UCSD-AML1 (cell line): ENCODE measurements around the gene AUP1.

ENCODE experiments used
- DNase-seq: peaks from one replicate; lab custom pipeline; 2025; ENCODE audit not compliant: unreplicated experiment; lab: John Stamatoyannopoulos, UW

AUP1 gene

DNA sequence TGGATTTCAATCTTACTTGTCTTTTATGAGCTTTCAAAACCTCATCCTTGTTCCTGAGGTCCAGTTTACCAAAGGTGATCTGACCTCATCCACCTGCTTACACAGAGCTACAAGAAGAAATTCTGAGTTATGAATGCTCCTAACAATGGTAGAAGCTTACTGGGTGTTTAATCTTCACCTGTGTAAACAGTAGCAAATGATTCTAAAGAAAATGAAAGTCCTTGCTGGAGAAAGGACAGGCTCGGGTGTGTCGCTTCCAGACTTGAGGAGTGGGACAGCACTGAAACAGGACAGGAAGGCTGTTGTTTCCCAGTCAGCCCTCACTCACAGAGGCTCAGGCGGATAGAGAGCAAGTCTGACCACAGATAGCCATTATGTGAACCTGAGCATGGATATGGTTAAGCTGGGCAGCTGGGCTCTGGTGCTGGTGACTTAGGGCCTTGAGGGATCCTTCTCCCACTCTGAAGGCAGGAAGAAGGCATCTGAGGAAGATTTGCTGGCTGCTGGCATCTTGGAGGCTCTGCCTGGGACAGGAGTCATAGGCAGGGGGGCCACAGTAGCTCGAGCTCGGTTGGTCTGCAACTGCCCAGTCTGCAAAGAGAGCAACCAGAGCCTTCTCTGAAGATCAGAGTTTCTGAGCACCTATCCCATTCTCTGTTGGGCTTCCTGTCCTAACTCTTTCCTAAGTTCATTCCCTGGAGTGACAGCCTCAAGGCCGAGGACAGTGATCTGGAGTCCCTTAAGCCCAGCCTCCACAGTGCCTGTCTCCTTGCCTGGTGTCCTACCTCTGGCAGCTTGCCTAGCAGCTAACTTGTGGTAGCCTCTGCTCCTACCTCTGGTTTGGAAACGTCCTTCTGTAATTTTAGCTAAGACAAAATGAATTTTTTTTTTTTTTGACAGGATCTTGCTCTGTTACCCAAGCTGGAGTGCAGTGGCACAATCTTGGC, 29.1 kb upstream of the AUP1 start:
- DNase-seq: no peak

DNA sequence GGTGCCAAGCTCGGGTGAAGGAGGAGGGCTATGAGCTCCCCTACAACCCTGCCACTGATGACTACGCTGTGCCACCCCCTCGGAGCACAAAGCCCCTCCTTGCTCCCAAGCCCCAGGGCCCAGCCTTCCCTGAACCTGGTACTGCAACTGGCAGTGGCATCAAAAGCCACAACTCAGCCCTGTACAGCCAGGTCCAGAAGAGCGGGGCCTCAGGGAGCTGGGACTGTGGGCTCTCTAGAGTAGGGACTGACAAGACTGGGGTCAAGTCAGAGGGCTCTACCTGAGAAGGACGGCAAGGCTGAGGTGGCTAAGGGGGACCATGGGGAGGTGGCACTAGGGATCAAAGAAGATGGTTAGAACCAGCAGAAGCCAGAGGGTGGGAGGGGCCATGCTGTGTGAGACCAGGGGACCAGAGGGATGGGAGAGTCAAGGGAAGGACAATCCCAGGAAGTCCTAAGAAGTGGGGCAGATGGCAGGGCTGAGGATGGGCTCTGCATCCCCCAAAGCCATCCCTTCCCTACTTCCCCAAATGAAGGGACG, 27.4 kb upstream of the AUP1 start:
- no peak for DNase-seq

DNA sequence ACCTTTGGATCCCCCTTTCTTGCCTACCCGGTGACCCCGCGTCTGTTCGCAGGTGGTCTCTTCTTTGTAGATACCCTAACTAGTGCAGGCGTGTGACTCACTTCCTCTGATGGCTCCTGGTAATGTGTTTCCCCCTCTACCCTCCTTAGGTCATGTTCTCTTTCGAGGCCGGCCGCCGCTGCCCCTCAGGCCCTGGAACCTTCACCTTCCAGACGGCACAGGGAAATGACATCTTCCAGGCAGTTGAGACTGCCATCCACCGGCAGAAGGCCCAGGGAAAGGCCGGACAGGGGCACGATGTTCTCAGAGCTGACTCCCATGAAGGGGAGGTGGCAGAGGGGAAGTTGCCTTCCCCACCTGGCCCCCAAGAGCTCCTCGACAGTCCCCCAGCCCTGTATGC, 26.7 kb upstream of the AUP1 start:
- no peak for DNase-seq

DNA sequence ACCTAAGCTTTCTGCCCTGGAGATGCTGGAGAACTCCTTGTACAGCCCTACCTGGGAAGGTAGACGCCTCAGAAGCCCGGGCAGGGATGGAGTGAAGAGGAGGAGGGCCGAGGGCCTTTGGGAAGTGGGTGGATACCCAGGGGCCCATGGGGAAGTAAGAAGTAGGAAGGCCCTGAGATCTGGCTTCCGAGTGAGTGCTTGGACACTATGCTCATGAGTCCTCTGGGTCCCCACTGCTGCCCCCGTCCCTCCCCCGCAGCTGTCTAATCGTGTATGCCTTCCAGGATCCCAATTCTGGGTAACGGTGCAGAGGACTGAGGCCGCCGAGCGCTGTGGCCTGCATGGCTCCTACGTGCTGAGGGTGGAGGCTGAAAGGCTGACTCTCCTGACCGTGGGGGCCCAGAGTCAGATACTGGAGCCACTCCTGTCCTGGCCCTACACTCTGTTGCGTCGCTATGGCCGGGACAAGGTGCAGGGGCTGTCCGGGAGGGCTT, 26.2 kb upstream of the AUP1 start:
- DNase-seq: no peak

DNA sequence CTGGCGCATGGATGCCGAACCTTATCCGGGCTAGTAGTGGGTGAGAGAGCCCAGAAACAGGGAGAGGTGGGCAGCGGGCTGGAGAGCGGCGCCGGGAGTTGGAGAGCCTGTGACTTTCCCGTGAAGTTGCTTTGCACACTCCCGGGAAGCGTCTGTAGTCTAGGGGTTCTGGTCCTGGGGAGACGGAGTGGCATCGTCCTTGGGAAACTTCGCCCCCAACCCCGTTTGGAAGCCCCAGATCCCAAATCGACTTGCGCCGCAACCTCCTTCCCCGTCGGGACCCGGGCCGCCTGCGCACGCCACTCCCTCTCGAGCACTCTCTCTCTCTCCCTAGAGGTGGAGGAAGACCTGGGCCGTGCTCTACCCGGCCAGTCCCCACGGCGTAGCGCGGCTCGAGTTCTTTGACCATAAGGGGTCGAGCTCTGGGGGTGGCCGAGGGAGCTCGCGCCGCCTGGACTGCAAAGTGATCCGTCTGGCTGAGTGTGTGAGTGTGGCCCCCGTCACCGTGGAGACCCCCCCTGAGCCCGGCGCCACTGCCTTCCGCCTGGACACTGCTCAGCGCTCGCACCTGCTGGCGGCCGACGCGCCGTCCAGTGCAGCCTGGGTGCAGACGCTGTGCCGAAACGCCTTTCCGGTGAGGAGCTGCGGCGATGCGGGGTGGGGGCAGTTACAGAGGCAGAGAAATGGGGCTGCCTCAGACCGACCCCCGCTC, 25.5 kb upstream of the AUP1 start:
- DNase-seq: no peak

DNA sequence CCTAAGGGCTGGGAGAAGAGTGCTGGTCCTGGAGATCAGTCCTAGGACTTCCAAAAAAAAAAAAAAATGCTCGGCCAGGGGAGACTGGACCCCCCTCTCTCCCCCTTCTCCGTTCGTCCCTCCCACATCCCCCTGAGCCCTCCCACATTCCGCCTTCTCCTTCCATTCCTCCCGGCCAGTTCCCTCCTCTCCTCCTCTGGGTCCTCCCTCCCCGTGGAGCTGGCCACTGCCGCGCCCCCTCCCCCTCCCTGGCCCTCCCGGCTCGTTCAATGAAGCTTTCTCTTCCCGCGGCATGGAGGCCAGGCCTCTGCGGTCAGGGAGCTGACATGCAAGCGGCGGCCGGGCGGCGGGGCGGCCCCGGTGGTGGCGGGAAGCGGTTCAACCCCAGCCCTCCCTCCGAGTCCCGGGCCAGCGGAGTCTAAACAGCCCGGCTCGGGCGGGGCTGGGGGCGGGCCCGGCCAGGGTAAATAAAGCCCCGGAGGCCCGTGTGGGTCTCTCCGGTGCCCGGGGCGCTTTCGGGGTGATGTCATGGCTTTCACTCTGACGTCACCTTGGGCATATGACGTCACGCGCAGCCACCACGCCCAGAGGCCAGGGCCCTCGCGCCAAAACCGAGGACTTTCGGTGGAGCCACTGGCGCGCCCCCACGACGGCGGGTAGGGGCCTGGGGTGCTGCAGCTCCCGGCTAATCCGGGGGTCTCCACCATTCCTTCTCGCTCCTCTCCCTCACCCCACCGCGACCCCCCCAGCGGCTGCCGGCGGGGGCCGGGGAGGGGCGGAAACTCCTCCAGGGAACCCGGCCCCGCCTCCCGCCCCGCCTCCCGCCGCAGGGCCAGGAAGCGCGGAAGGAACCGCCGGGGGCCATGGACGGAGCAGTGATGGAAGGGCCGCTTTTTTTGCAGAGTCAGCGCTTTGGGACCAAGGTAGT, 24.6 kb upstream of the AUP1 start, which contains the start of the genes DOK1 and LOXL3:
Gene DOK1 (plus strand): TSS at position 829 of the 928 bp plus-strand sequence. CDS start 35 bp downstream, at position 864.
Gene LOXL3 (minus strand): TSS at position 51 of the 928 bp plus-strand sequence. CDS start 1,308 bp downstream, outside the sequence.
- DNase-seq: peak; percentile 91

DNA sequence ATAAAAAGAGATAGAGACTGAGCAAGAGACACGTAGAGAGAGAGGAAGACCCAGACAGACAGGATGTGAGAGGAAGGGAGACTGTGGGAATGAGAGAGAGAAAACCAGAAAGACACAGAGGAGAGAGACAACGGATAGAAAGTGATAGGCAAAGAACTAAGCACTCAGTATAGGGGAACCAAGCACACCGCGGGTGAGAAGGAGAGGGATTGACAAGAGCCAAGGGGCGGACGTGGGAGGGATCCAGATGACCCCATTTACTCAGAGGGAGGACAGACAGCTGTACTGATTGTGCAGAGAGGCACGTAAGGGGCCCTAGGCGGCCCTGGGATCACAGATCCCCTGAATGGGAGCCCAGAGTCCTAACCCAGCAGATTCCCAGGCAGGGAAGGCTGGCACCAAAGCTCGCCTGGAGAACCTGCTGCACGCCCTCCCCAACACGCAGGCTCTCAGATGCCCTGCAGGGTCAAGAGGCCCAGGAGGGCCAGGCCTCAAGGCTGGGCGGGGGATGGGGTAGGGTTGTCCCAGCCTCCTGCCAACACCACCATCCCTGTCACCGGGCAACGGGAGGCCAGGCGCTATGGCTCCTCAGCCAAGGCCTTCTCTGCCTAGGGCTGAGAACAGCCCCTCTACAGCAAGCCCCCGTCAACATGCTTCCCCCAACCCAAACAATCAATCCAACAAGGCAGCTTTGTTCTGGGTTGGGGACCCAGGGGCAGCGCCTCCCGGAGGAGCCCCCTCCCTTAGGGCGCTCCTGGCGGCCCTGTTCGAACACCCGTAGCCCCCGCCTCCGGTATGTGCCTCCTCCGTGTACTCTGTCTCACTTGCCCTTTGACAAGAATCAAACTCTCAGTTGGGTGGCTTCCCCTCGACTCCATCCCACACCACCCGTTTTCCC, 23.7 kb upstream of the AUP1 start:
- DNase-seq: no peak

DNA sequence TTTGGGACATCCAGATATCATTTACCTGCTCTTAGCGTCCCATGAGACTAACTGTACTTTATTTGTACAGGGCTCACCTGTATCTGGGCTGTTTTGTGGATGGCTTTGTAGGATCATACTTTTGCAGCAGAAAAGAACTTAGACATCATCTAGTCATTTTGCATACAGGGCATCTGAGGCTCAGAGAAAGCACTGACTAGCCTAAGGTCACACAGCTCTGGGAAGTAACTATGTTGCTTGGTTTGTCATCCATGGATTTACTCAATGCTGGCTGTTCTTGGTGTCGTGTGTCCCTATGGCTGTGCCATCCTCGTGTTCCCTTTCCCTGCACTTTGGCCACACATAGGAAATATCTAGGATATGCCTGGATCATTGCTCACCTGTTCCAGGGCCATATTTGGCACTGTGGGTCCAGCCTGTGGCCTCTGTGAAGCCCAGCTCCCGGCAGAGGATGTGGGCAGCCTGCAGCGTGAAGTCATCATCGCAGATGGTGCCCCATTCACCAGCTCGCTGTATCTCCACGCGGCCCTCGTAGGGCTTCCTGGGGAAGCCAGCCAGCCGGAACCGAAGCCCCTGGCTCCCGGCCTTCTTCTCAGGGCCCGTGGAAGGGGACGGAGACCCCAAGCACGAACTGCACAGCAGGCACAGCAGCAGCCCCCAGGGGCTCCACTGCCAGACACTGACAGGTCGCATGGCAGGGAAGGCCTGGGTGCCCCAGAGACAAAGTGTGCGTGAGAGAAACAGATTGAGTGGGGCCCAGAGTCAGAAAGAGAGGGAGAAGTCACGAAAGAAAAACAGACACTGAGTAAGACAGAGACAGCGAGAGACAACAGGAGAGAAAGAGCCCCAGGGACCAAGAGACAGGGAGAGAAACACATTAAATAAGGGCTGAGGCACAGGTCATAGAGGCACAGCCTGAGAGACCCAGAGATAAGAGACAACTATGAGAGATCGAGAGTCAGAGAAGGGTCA, 22.7 kb upstream of the AUP1 start:
- DNase-seq: peak; percentile 73

DNA sequence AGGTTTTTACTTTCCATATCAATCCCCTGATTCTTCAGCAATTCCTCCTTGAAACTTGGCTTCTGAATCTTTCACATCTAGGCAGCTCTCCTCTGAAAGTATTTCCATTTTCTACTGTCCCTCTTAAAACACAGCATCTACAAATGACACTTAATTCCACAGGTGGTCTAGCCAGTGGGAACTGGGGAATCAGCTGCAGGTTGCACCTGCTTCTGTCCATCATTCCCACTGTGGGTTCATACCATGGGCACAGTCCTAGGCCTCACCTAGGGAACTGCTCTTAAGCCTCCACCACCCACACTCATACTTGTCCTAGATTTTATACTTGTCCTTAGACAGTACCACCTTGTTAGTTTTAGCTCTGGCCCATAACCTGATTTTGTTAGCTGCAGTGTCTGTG, 22.0 kb upstream of the AUP1 start:
- DNase-seq: no peak

DNA sequence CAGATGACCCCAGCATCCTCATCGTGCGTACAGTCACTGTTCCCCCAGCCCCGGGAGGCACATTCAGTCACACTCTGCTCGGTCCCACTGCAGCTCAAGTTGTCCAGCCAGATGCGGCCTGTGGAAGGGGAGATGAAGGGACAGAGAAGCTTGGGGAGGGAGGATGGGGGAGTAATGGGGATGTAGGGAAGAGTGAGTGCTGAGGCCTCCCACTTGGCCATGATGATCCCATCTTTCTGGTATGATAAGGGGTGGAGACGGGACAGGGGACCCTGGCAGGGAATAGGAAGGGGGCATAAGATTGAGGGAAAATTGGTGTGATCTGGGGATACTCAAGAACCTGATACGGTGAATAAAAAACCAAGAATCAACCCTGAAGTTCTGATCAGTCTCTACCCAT, 20.7 kb upstream of the AUP1 start:
- DNase-seq: no peak

DNA sequence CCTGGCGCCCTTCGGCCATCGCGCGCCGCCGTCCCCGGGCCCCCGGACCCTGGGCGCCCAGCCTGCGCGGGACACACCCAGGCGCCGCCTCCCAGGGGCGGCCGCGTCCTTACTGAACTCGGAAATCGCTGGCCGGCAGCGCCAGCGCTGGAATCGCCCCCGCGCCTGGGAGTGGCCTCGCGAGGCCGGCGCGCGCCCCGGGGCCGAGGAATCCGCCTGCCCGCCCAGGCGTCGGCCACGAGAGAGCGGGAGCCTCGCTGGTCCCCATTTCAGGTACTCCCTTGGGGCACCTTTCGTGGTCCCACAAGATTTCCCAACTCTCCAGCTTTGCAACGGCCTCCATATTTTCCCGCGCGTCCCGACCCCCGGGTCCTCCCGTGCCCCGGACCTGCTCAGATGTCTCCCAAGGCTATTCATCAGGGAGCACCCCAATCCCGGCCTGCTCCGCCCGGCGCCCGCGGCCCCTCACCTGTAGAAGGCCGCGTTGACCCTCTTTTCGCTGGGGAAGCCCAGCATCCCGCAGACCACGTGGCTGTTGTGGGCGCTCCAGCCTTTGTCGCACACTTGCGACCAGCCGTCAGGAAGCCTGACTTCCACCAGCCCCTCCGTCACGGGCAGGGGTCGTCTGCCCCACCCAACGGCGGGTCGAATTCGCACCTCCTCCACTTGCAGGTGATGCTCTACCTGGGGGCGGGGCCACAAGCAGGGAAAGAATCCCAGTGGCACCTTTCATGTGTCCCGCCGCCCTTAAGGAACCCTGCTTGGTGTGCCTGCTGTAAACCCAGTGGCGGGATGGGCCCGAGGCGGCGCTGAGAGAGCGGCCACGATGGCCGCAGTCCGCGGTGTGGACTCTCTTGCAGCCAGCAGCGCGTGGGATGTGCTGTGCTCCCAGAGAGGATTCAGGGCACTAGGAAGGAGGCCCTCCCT, 19.7 kb upstream of the AUP1 start:
- peak; percentile 69 for DNase-seq

DNA sequence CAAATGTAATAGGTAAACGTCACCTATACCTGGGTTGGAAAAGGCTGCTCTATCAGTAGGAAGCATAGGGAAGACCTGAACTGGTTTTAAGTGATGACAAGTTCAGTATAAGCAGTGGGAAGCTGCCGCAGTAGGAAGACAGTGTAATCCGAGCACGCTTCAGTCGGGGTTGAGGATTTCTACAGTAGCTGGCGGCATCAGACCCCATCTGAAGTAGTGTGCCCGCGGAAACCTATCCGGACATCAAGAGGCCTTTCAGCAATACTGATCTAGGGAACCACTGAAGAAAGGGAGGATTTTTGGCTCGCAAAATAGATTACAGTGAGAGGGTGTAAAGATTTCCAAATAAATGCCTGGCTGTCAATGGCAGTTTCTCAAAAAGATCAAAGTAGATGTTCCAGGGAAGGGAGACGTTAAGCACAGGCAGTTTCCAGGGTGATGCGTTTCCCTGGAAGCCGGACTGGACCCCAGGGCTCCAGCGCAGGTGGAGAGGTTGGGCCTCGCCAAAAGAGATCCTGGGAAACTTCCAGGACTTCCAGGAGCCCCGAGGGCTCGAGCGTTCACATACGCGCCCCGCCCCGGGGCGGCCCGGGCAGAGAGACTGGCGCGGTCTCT, 18.9 kb upstream of the AUP1 start:
- no peak for DNase-seq

DNA sequence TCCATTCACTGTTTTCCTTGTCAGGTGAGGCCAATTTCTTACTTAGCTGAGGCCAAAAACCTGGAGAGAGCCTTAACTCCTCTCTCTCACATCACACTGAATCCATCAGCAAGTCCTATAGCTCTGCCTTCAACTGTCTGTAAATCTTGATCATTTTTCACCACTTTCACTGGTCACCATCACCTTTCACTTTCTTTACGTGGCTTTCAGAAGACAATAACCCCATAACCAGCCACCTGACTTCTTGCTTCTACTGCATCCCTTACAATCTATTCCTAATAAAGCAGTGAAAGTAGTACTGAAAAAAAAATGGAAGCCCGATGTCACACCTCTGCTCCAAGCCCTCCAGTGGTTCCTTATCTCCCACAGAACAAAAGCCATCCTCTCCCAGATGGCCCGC, 16.5 kb upstream of the AUP1 start:
- no peak for DNase-seq

DNA sequence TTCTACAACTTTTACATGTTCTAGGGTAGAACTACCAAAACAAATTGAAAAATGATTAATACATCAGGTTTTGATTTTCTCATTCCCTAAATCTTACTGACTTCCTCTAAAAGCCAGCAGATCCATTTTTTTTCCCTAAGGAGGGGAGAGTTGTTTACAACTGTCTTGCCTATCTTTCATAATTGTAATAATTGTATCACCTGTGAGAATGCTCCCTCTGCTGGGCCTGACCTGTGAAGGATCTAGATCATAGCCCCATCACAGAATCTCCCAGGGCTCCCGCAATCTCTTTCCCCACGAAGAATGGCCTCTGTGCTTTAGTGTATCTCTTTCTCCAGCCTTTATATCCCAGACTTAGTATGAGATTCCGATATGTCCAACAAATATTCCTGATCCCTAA, 15.1 kb upstream of the AUP1 start:
- no peak for DNase-seq

DNA sequence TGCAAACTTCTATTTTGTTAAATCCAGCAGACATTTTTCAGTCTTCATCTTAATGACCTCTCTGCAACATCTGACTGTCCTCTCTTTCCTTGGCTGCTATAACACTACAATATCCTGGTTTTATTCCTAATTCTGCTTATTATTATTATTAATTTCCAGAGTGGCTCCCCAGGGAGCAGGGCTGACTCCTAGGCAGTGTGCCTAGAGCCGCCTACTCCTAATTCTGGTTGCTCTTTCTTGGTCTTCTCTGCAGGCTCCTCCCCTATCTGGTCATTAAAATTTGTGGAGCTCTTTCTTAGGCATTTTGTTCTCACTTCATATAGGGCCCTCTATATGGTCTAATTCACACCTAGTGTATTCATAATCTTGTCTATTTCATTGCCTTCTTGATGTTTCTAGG, 13.5 kb upstream of the AUP1 start:
- DNase-seq: no peak

DNA sequence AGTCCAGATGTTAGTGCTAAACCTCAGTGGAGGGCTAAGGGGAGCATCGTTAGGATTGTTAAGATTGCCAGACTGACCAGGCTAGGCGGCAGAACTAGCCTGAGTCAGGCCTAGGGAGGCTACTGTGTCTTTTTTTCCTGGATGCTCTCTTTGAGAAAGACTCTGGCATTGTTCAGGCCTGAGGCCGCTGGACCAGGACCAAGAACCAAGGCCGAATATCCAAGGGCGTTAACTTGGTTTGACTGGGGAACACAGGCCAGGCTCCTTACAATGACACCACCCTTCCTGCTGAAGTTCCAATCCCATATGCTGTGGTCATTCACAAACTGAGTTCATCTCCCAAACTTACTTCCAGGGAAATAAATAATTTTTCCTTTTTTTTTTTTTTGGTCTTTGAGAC, 10.8 kb upstream of the AUP1 start:
- DNase-seq: no peak

DNA sequence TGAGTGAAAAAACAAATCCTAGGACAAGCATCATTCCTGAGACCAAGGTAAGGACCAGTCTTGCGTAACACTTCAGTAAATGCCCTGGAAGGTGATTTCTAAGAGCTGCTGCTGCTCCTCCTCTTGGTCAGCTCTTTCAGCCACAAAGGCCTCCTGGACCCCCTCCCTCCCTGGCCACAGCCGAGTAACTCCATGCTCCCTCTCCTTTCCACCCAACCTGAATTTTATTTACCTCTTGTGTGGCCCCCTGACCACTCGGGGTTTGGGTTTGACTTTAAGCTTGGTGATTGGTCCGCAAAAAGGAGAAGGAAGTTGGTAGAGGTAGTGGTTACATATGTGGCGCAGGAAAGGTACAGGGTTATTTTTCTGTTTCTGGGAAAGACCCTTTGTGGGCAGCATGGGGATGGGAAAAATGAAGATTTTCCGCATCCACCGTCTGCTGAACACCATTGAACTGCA, 9.4 kb upstream of the AUP1 start:
- DNase-seq: peak; percentile 47
